Activated T-cell treated with anti-CD3 and anti-CD28 coated beads, Interleukin-2, amount 50 U/mL, for 4 hours (primary cell): ENCODE data around the gene NDFIP1. TPM values are rescaled to one million over a fixed set of nuclear protein-coding genes. Genes with fewer than 3 reads are reported as not detected.
A peak's percentile ranks its signal among the peaks of the same experiment; 100 is the strongest.

Experiments used
- ATAC-seq, 2 donors: fragments of 200-7000 bp; cut with Tn5 transposase; one replicate each; pipeline ENCODE4 v1.10.0; 2021
- DNase-seq: peaks from one replicate; pipeline ENCODE4 v3.0.0-alpha.2; 2020
- H3K27me3 Mint-ChIP-seq: one replicate; pipeline ENCODE4 v1.8.0; 2021; ENCODE audit warnings: low read depth, mixed read lengths
- H3K36me3 Mint-ChIP-seq: one replicate; pipeline ENCODE4 v1.8.0; 2022; ENCODE audit warnings: mixed read lengths; ENCODE audit not compliant: insufficient read depth
- H3K4me1 Mint-ChIP-seq: one replicate; pipeline ENCODE4 v1.8.0; 2021; ENCODE audit warnings: low read depth, mixed read lengths
- H3K4me3 Mint-ChIP-seq: one replicate; pipeline ENCODE4 v1.8.0; 2021; ENCODE audit warnings: mild to moderate bottlenecking, moderate library complexity, mixed read lengths
- H3K9me3 Mint-ChIP-seq: one replicate; pipeline ENCODE4 v1.8.0; 2021; ENCODE audit warnings: mixed read lengths
- total RNA-seq, 3 donors: library from RNA; stranded (reverse); gene quantifications; one replicate each; pipeline ENCODE4 v1.2.1, GENCODE V29; 2021

Gene NDFIP1
- 100 to 1,000 TPM; 115 to 145 (median 117) TPM for total RNA-seq

GRCh38 chr5:142108432-142109330, at the start of gene NDFIP1:
TSS of gene NDFIP1 (plus strand) at chr5:142108779. CDS start at chr5:142108975, 196 bp downstream.
- Mint-ChIP-seq H3K9me3 (no peaks in the 10 kb centered on the region), H3K4me1 (peaks cover 72% of the 10 kb centered on the region), H3K27me3 (no peaks in the 10 kb centered on the region), H3K36me3 (peaks cover 28% of the 10 kb centered on the region), H3K4me3 (peak within 1 kb of the TSS; percentile 98)
- DNase-seq, result peak; percentile 82
- peak; percentile 92 for ATAC-seq

GRCh38 chr5:142059304-142059940, 49.2 kb upstream of the NDFIP1 start:
- ATAC-seq (no peak), DNase-seq (no peak)
- Mint-ChIP-seq H3K4me3 (no peak overlapping the region), H3K9me3 (no peaks in the 10 kb centered on the region), H3K36me3 (no peaks in the 10 kb centered on the region), H3K27me3 (no peaks in the 10 kb centered on the region), H3K4me1 (peaks cover 13% of the 10 kb centered on the region)

DNA sequence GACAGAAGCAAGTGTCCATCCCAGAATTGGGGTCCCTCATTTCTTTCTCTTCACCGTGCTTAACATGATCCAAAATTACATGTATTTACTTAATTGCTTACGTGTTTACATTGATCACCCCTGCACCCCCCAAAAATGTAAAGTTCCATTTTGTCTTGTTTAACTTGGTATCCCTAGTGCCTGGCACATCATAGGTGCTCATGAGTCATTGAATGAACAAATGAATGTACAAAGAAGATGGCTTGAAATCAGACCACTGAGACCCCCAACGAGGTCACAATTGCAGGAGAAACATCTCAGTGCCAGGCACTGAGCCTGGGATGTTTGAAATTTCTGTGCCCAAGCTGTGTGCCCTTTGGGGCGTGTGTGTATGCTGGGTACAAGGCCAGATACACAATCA, 45.2 kb upstream of the NDFIP1 start:
- Mint-ChIP-seq H3K27me3 (no peaks in the 10 kb centered on the region), H3K4me3 (no peak overlapping the region), H3K9me3 (no peaks in the 10 kb centered on the region), H3K4me1 (peaks cover 13% of the 10 kb centered on the region), H3K36me3 (no peaks in the 10 kb centered on the region)
- ATAC-seq (no peak), DNase-seq (no peak)

DNA sequence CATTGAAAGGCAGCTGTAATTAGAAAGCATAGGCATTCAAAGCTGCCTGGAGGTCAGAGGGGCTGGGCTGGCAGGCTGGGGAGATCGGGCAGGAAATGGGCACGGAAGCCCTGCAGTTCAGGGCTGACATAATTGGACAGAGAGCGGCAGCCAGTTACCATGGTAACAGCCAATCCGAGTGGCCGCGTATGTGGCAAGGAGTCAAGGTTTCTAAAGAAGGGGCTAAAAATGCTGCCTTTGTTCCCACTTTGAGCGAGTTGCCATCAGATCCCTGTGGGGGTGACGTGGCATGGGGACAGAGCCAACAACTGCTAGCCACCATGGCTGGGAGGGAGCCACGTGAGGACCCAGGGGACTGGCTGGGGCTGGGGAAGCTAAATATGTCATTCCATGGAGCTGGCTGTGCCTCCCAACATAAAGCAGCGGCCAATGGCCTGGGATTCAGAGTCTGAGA, 44.7 kb upstream of the NDFIP1 start:
- H3K4me1 Mint-ChIP-seq, result peaks cover 13% of the 10 kb centered on the region
- peak overlapping the region; percentile 25 for H3K4me3 Mint-ChIP-seq
- ATAC-seq (peak; percentile 56 to 70), DNase-seq (no peak)
- no peaks in the 10 kb centered on the region for H3K36me3 Mint-ChIP-seq
- no peaks in the 10 kb centered on the region for H3K9me3 Mint-ChIP-seq
- H3K27me3 Mint-ChIP-seq, result no peaks in the 10 kb centered on the region

DNA sequence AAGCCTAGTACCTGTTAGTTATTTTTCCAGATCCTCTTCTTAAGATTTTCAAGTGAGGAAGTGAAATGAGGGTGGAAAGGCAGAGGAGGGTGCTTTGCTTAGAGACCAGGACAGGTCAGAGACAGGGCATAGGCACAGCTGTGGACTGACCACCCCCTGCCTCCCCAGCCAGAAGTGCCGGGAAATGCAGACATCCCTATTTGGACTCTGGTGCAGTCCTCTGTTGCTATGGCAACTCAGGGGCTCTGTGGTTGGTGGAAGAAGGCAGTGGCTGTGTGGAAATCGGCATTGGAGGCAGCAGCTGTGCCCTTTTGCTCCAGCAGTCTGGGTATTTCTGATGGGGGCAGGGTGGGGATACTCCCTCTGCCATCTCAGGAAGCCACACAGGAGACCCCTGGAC, 43.3 kb upstream of the NDFIP1 start:
- no peaks in the 10 kb centered on the region for H3K36me3 Mint-ChIP-seq
- no peak for ATAC-seq
- H3K27me3 Mint-ChIP-seq, result no peaks in the 10 kb centered on the region
- H3K4me3 Mint-ChIP-seq, result no peak overlapping the region
- H3K4me1 Mint-ChIP-seq, result peaks cover 13% of the 10 kb centered on the region
- H3K9me3 Mint-ChIP-seq, result no peaks in the 10 kb centered on the region
- no peak for DNase-seq

- H3K9me3 Mint-ChIP-seq, result no peaks in the 10 kb centered on the region
- ATAC-seq (no peak), DNase-seq (no peak)
- H3K36me3 Mint-ChIP-seq, result no peaks in the 10 kb centered on the region
- peaks cover 28% of the 10 kb centered on the region for H3K4me1 Mint-ChIP-seq
- H3K27me3 Mint-ChIP-seq, result no peaks in the 10 kb centered on the region
- no peak overlapping the region for H3K4me3 Mint-ChIP-seq
These were observed 38.8 kb upstream of the NDFIP1 start for GRCh38 chr5:142069606-142070399.

DNA sequence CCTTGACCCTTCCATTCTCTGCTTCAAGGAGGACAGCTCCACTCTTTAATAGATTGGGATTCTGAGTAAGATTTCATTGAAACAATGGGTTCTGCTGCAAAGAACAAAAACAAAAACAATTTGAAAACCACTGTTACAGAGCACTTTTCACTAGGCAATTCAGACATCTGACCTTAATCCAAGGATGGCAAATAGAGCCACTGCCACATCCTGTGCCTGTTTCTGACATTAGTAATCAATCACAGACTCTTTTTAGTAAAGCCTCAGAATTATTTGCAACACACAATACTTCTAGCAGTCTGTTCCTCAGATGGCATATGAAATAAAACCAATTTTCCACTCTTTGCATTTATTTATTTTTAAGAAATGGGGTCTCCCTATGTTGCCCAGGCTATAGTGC, 37.8 kb upstream of the NDFIP1 start:
- no peak for ATAC-seq
- no peak for DNase-seq
- Mint-ChIP-seq H3K36me3 (no peaks in the 10 kb centered on the region), H3K4me3 (no peak overlapping the region), H3K4me1 (peaks cover 28% of the 10 kb centered on the region), H3K9me3 (no peaks in the 10 kb centered on the region), H3K27me3 (no peaks in the 10 kb centered on the region)

GRCh38 chr5:142072488-142072887, 36.1 kb upstream of the NDFIP1 start:
- Mint-ChIP-seq H3K36me3 (no peaks in the 10 kb centered on the region), H3K4me1 (peaks cover 28% of the 10 kb centered on the region), H3K27me3 (no peaks in the 10 kb centered on the region), H3K4me3 (no peak overlapping the region), H3K9me3 (no peaks in the 10 kb centered on the region)
- no peak for ATAC-seq
- no peak for DNase-seq

DNA sequence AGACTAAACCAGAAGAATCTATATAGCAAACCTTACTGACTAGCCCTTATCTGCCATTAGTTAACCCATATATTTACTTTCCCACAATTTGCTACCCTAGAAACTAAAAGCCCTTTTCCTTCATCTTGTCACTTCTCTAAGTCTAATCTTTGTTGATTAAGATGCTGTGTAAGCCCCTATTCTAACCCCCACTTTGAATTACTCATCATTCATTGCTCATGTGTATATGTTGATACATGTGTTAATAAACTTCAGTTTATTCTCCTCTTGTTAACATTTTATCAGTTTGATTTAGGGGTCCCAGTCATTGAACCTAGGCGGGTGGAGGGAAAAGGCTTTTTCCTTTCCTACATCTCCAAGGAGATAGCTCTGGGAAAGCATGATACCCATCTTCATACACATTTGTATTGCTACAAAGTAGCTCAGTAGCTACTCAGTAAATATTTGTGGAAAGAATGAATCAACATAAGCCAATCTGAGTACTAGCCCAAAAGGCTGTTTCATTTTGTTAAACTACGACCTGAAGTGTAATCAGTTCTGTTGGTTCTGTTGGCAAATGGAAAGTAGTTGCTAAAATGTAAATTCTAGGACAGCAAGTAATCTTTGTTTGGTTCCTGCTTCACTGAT, 35.1 kb upstream of the NDFIP1 start:
- no peak for DNase-seq
- Mint-ChIP-seq H3K27me3 (no peaks in the 10 kb centered on the region), H3K9me3 (no peaks in the 10 kb centered on the region), H3K4me3 (no peak overlapping the region), H3K4me1 (peaks cover 28% of the 10 kb centered on the region), H3K36me3 (no peaks in the 10 kb centered on the region)
- peak; percentile 38 to 56 for ATAC-seq

DNA sequence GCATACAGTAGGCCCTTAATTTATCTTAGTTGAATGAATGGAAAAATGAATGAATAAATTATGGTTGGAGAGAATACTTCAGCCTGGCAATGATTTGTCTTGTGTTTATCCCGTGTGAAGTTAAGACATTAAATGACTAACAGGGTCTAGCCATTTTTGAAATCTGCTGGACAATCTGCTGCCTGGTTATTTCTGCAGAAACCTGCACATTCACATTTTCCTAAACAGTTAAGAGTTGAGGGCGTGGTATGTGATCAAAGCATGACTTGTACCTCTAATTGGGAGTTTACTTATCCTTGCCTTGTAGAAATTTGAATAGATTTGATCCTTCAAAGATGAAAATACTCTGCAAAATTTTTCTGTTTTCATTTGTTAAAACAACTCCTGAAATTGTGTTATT, 34.6 kb upstream of the NDFIP1 start:
- Mint-ChIP-seq H3K9me3 (no peaks in the 10 kb centered on the region), H3K4me3 (no peak overlapping the region), H3K4me1 (peaks cover 28% of the 10 kb centered on the region), H3K27me3 (no peaks in the 10 kb centered on the region), H3K36me3 (no peaks in the 10 kb centered on the region)
- DNase-seq (no peak), ATAC-seq (peak; percentile 21 to 81)

DNA sequence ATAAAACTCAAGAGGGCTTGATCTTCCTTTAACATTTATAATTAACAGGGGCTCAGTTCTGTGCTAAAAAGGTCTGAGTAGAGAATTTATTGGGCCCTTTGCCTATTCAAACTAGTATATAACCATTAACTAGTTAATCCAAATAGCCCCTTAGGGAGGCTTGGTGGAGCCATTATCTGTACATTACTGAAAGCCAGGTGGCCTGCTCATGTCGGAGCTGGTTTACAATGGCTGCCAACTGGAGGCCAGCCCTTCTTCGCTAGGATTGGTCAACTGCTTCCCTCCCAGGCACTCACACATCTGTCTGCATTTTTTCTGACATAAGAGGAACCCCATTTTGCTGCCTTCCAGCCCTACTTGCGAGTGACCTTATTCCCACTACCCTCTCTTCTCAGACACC, 30.4 kb upstream of the NDFIP1 start:
- no peak for DNase-seq
- H3K36me3 Mint-ChIP-seq, result no peaks in the 10 kb centered on the region
- ATAC-seq, result no peak
- H3K27me3 Mint-ChIP-seq, result no peaks in the 10 kb centered on the region
- no peaks in the 10 kb centered on the region for H3K9me3 Mint-ChIP-seq
- no peak overlapping the region for H3K4me3 Mint-ChIP-seq
- peaks cover 16% of the 10 kb centered on the region for H3K4me1 Mint-ChIP-seq

DNA sequence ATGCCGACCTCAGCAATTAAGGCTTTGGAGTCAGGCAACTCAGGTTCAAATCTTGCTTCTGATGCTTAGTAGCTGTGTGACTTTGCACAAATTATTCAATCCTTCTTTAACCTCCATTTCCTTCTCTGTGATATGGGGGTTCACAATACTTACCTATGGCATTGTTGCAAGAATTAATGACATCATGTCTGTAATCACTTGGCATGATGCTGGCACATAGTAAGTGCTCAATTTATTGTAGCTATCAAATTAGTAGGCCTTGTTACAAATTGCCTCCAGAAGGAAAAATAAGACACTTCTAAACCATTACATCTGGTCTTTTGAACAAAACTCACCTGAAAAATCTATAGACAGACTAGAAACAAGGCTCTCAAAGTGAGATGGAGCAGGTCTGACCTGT, 29.9 kb upstream of the NDFIP1 start:
- Mint-ChIP-seq H3K4me3 (no peak overlapping the region), H3K9me3 (no peaks in the 10 kb centered on the region), H3K27me3 (no peaks in the 10 kb centered on the region), H3K4me1 (peaks cover 12% of the 10 kb centered on the region), H3K36me3 (no peaks in the 10 kb centered on the region)
- ATAC-seq (no peak), DNase-seq (no peak)

DNA sequence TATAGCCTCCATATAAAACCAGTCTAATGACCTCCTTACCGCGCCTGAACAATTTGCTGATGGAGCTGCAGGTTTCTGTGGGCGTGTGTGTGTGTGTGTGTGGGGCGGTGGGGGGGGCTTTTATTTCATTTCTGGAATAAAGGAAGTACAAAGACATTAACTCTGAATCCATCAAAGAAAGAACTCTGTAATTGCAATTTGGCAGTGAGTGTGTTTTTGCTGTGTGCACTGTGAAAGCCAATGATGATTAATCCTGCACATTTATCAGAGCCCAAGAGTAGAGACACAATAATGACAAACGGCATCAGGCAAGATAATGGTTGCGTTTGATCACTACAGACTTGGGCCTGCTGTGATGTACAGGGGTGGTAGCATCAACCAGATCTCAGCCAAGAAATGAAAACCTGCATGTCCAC, 29.3 kb upstream of the NDFIP1 start:
- DNase-seq, result no peak
- Mint-ChIP-seq H3K4me3 (no peak overlapping the region), H3K9me3 (no peaks in the 10 kb centered on the region), H3K36me3 (no peaks in the 10 kb centered on the region), H3K27me3 (no peaks in the 10 kb centered on the region), H3K4me1 (peaks cover 7% of the 10 kb centered on the region)
- ATAC-seq, result no peak

GRCh38 chr5:142080248-142080647, 28.3 kb upstream of the NDFIP1 start:
- no peaks in the 10 kb centered on the region for H3K36me3 Mint-ChIP-seq

More at GRCh38 chr5:142080248-142080647, 28.3 kb upstream of the NDFIP1 start:
- no peak for DNase-seq
- Mint-ChIP-seq H3K27me3 (no peaks in the 10 kb centered on the region), H3K4me1 (peaks cover 6% of the 10 kb centered on the region), H3K4me3 (no peak overlapping the region), H3K9me3 (no peaks in the 10 kb centered on the region)
- no peak for ATAC-seq
